HG03460 (cell line): Measurements from ENCODE around the gene KLHL10.
A peak's percentile ranks its signal among the peaks of the same experiment; 100 is the strongest.

ENCODE experiments used
- ATAC-seq: cut with Tn5 transposase; IDR thresholded peaks from one replicate; pipeline ENCODE4 v1.9.1; 2021; ENCODE audit not compliant: unreplicated experiment

The KLHL10 gene

GRCh38 chr17:41837761-41838538 lies at the start of gene KLHL10:
TSS of gene KLHL10 (plus strand) at chr17:41837825. CDS start at chr17:41837933, 108 bp downstream.
- no peak for ATAC-seq

DNA sequence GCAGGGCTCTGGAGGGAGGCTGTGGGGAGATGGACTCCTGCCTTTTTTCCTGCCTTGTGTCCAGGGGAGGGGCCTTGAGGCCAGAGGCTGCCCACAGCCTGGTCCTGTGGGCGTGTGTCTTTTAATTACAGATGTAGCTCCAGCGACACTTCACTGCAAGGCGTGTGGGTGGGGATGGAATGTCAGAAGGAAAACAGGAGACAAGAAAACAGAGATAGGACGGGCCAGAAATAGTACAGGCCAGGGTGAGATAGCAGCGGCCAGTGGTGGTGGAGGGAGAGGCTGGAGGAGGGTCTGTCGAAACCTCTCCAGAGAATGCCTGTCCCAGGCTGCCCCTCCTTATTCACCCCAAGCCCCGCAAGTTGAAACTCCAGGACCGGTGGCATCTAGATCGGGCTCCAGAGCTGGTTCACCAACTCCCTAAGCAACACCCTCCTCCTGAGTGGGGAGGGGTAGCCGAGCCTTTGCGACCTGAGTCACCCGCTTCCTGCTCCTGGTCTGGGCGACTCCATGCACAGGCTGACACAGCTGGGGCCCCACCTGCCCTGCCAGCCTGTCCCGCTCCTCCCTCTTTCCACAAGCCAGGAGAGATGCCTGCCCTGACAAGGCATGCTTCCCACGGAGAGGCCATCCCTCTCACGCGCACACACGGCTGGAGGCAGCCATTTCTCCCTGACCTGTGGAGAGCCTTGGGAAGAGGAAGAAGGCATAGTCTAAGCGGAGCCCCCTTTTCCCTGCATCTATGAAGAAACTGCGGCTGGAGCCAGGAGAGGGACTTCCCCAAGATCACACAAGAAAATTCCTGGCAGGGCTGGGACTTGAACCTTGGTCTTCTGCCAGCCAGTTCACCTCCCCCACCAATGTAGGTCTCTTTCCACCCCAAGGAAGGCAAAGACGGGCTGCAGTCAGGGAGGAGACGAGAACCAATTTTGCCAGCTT lies 44.5 kb upstream of the KLHL10 start:
- ATAC-seq, result no peak

DNA sequence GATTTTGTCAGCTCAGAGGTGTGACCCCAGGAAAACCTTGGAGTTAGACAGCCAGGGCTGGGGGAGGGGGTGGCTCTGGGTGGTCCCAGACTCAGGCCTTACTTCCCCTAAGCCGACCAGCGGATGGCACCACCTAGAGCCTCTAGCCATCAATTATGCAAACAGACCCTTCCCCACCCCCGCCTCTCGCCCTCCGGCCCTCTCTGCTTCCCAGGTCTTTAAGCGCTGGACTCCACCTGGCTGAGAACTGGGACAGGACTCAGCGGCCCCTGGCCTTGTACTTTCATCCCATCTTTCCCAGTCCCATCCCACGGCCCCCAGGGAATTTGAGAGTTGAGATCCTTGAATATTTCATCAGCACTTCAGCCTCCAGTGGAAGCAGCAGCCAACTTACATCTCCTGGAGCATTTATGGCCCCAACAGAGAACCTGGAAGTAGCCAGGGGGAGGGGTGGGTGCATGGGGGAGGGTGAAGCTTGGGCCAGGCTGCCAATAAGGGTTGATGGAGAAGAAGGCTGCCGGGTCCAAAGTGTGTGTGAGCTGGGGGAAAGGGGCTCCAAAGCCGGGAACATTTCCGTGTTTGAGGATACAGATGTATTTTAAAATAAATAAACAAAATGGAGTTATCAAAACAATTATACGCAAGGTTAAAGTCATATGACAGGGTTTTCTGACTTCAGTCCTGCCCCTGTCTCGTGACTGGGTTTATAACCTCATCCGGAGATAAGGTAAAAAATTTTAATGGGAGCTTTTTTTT lies 43.7 kb upstream of the KLHL10 start:
- no peak for ATAC-seq

DNA sequence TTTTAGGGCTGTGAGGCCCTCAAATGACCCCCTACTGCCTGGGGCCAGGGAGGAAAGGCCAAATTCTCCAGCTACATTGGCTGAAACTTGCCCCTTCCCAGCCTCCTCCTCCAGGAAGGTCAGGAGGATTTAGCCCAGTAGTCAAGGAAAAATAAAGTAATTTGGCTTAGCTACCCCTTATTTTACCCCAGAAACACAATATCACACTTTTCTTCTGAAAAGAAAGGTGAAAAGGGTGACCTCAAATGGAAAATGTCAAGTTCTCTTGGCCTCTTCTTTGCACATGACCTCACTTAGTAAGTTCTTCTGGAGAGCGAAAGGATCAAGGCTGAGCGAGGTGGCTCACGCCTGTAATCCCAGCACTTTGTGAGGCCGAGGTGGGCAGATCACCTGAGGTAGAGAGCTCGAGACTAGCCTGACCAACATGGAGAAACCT lies 43.1 kb upstream of the KLHL10 start:
- no peak for ATAC-seq

- ATAC-seq, result no peak
Measured at GRCh38 chr17:41796121-41796895, 41.3 kb upstream of the KLHL10 start.

DNA sequence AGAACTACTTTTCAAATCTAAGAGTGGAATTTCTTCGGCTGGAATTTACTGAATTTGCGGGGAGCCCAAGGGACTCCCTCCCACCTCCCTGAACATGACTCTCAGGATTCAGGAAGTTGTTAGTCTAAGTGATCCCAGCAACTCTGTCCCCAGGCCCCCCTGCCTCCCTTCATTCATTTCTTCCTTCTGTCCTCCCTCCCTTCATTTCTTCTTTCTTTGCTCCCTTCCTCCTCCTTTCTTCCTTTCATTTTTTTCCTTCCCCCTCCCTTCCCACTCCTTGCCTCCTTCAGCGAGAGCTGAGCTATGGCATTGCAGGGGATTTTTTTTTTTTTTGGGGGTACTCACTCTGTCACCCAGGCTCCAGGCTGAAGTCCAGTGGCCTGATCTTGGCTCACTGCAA lies 40.2 kb upstream of the KLHL10 start:
- no peak for ATAC-seq

DNA sequence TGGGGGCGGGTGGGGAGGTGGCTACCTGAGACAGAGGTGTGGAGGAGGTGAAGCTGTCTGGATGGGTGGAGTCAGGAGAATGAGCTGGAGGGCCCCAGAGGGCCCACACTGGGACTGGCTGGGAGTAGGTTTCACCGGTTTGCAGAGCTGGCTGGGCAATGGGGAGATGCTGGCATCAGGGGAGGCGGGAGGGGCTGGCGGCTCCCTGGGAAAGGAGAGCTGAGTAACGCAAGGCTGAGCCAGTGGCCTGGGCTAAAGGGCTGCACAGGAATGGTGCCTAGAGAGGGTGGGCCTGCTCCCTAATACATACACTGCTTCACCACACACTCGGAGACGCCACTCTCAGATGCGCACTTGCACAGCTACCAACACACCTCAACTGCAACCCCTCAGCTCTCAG lies 38.3 kb upstream of the KLHL10 start:
- no peak for ATAC-seq

DNA sequence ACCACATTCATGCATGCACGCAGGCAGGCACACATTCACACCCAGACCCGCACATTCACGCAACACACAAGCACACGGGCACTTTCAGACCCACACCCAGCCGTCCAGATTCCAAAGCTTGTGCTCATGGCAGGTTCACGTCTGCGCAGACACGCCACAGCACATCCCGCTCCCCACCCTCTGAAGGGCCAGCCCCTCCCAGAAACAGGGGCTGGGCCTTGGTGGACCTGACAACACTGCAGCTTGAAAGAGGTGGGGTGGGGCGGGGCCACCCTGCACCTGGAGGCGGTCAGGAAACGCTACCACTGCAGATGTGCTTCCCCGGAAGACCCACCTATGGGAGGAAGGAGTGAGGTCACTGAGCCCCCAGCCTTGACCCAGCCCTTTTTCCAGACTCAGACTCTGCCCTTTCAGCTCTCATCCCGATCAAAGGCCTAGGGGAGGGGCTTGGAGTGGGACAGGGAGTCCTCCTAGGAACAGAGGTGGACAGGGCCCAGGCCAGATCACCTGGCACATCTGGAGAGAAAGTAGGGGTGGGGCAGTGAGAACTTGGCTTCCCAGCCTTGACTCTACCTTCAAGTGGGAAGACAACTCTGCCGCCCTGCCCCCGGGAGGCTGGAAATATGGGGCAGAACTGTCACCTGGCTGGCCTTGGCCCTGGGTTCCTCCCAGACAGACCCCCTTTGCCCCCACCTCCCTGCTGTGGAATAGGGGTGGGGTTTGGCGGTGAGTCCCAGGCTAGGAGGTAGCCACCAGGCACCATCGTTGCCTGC lies 36.8 kb upstream of the KLHL10 start:
- no peak for ATAC-seq

GRCh38 chr17:41801374-41802271 lies 36.0 kb upstream of the KLHL10 start:
- ATAC-seq, result no peak

GRCh38 chr17:41803049-41804020 lies 34.3 kb upstream of the KLHL10 start:
- ATAC-seq, result no peak

GRCh38 chr17:41806685-41807445 lies 30.8 kb upstream of the KLHL10 start:
- no peak for ATAC-seq

DNA sequence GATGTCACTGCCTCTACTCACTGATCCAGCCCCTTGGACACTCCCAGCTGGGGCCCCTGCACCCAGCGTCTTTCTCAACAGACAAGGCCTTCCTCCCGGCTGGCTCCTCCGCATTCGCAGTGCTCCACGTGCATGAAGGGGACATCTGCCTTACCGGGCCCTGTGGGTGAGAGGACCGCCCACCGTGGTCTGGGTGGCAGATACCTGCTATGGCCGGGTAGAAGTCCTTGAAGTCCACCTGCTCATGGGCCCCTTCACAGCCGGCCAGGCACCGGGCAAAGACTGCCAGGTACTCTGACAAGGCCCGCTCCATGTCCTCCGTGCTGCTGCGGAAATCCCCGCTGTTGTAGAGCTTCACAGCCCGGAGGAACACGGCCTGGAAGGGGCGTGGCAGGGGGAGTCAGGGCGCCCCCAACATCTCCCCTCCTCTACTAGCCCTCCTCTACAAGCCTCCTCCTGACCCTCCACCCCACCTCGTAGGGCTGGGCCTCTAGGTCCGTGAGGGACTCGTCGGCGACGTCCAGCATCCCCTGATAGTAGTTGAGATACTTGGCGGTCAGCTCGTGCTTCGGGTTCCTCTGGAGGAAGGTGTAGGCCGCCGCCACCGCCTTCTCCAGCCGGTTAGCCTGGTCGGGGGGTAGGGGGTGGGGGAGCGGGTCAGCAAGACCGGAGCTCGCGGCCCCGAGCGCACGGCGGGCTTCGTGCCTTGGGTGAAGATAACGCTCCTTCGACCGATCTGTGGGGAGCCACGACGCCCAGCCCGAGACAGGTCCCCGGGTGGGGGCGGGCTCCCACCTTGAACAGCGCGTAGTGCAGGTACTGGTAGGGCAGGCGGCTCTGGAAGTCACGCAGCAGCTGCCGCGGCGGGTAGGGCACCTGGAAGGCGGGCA lies 26.7 kb upstream of the KLHL10 start:
- no peak for ATAC-seq

GRCh38 chr17:41811549-41812380 lies 25.9 kb upstream of the KLHL10 start, which contains the start of gene P3H4:
TSS of gene P3H4 (minus strand) at chr17:41811949. CDS start at chr17:41811915, 34 bp downstream.
- ATAC-seq, result peak; percentile 66

- ATAC-seq, result no peak
Measured at GRCh38 chr17:41812381-41813151, 25.1 kb upstream of the KLHL10 start, which contains the start of gene FKBP10. TSS of gene FKBP10 (plus strand) at chr17:41813004. CDS start at chr17:41813035, 31 bp downstream.
